IMR-90 (cell line): ENCODE measurements around the gene NDOR1. TPM values are rescaled to one million over a fixed set of nuclear protein-coding genes. Genes with fewer than 3 reads are reported as not detected.

Experiments
- ATAC-seq: fragments of 200-7000 bp; cut with Tn5 transposase; 2 replicates; pipeline ENCODE4 v1.9.1; 2020; ENCODE audit warnings: low read depth, mild to moderate bottlenecking, moderate library complexity
- BruUV-seq: library from RNA; stranded (reverse); fragments of 400-500 nt; replicated peaks from 2 replicates; lab custom pipeline; 2021; lab: Mats Ljungman, UMichigan
- CTCF ChIA-PET: fragments of 300-600 bp; formaldehyde crosslinking; extraction: SDS; loops from one replicate; lab custom pipeline; 2021; ENCODE audit warnings: antibody characterized with exemption; lab: Yijun Ruan, JAX
- POLR2A ChIA-PET: fragments of 300-600 bp; sonication (Branson Sonifier 250); formaldehyde crosslinking; loops from one replicate; lab custom pipeline; 2022; ENCODE audit warnings: antibody characterized with exemption; ENCODE audit not compliant: unreplicated experiment; lab: Charles Lee
- DNase-seq: peaks from one replicate; pipeline ENCODE4 v3.0.0; 2013
- H2AFZ ChIP-seq: replicated peaks from 2 replicates; pipeline ENCODE3; 2013; ENCODE audit warnings: low read length, mild to moderate bottlenecking; ENCODE audit not compliant: poor library complexity
- H2AK5ac ChIP-seq: 2 replicates; pipeline ENCODE4 v1.6.1; 2013; ENCODE audit warnings: low read depth, low read length, inconsistent platforms
- H2AK9ac ChIP-seq: replicated peaks from 2 replicates; pipeline ENCODE3; 2013; ENCODE audit warnings: mild to moderate bottlenecking, low read depth, low read length, moderate library complexity; ENCODE audit not compliant: poor library complexity
- H2BK120ac ChIP-seq: 2 replicates; pipeline ENCODE4 v1.6.1; 2013; ENCODE audit warnings: low read depth, low read length, inconsistent platforms
- H2BK15ac ChIP-seq: 3 replicates; pipeline ENCODE4 v1.6.1; 2013; ENCODE audit warnings: low read depth, low read length, inconsistent platforms
- H2BK20ac ChIP-seq: 2 replicates; pipeline ENCODE4 v1.6.1; 2013; ENCODE audit warnings: low read depth, mild to moderate bottlenecking, inconsistent platforms, low read length, moderate library complexity
- H2BK5ac ChIP-seq: 2 replicates; pipeline ENCODE4 v1.6.1; 2013; ENCODE audit warnings: mild to moderate bottlenecking, low read depth, low read length, inconsistent platforms; ENCODE audit not compliant: poor library complexity, severe bottlenecking
- H3K14ac ChIP-seq: replicated peaks from 2 replicates; pipeline ENCODE4 v1.6.1; 2013; ENCODE audit warnings: low read depth, low read length, inconsistent platforms
- H3K18ac ChIP-seq: 2 replicates; pipeline ENCODE4 v1.6.1; 2013; ENCODE audit warnings: low read depth, low read length, control low read depth
- H3K23ac ChIP-seq: 2 replicates; pipeline ENCODE4 v1.6.1; 2013; ENCODE audit warnings: low read depth, low read length, inconsistent platforms
- H3K27ac ChIP-seq: 2 replicates; pipeline ENCODE4 v1.5.1; 2013; ENCODE audit warnings: mild to moderate bottlenecking, control low read depth, low read length; ENCODE audit not compliant: insufficient read depth
- H3K27me3 ChIP-seq: 2 replicates; pipeline ENCODE4 v1.6.1; 2013; ENCODE audit warnings: low read length; ENCODE audit not compliant: control insufficient read depth, insufficient read depth
- H3K36me3 ChIP-seq: 2 replicates; pipeline ENCODE4 v1.6.1; 2013; ENCODE audit warnings: low read length, mixed read lengths; ENCODE audit not compliant: control insufficient read depth, insufficient read depth
- H3K4ac ChIP-seq: 2 replicates; pipeline ENCODE4 v1.6.1; 2013; ENCODE audit warnings: low read depth, low read length, inconsistent platforms
- H3K4me1 ChIP-seq: 2 replicates; pipeline ENCODE4 v1.6.1; 2013; ENCODE audit warnings: low read length, mixed read lengths; ENCODE audit not compliant: control insufficient read depth, insufficient read depth
- H3K4me2 ChIP-seq: 2 replicates; pipeline ENCODE4 v1.6.1; 2013; ENCODE audit warnings: low read depth, mild to moderate bottlenecking, control low read depth, low read length, moderate library complexity
- H3K4me3 ChIP-seq: 2 replicates; pipeline ENCODE4 v1.5.1; 2013; ENCODE audit warnings: low read depth, mild to moderate bottlenecking, control low read depth, low read length, moderate library complexity; ENCODE audit not compliant: insufficient read depth
- H3K56ac ChIP-seq: 2 replicates; pipeline ENCODE4 v1.6.1; 2013; ENCODE audit warnings: low read length, inconsistent platforms; ENCODE audit not compliant: insufficient read depth; ENCODE audit errors: extremely low read depth
- H3K79me1 ChIP-seq, 2 experiments: 2 replicates each; pipeline ENCODE4 v1.6.1; 2013; ENCODE audit warnings: low read length in 2 of 2, inconsistent platforms in 1 of 2, low read depth in 1 of 2
- H3K9ac ChIP-seq: 2 replicates; pipeline ENCODE4 v1.6.1; 2013; ENCODE audit warnings: low read depth, low read length, control low read depth
- H3K9me1 ChIP-seq: 2 replicates; pipeline ENCODE4 v1.6.1; 2013; ENCODE audit warnings: low read length, inconsistent platforms; ENCODE audit not compliant: insufficient read depth
- H3K9me3 ChIP-seq: 2 replicates; pipeline ENCODE4 v1.6.1; 2013; ENCODE audit warnings: low read length; ENCODE audit not compliant: control insufficient read depth, insufficient read depth
- H4K20me1 ChIP-seq: 2 replicates; pipeline ENCODE4 v1.6.1; 2013; ENCODE audit warnings: low read length, inconsistent platforms; ENCODE audit not compliant: insufficient read depth
- H4K5ac ChIP-seq: 2 replicates; pipeline ENCODE4 v1.6.1; 2013; ENCODE audit warnings: mild to moderate bottlenecking, low read depth, low read length, control low read depth
- H4K8ac ChIP-seq, 2 experiments: 2 replicates each; pipeline ENCODE4 v1.6.1; 2013; ENCODE audit warnings: low read depth in 2 of 2, low read length in 2 of 2, control low read depth in 1 of 2, inconsistent platforms in 1 of 2
- H4K91ac ChIP-seq: 2 replicates; pipeline ENCODE4 v1.6.1; 2013; ENCODE audit warnings: low read depth, low read length, inconsistent platforms; ENCODE audit not compliant: insufficient read depth
- BHLHE40 ChIP-seq: fragments of 150-350 bp; IDR thresholded peaks from 2 replicates; pipeline ENCODE4 v1.6.1; 2016; ENCODE audit warnings: mild to moderate bottlenecking, low read depth, low read length
- CTCF ChIP-seq: conservative IDR thresholded peaks from 2 replicates; pipeline ENCODE4 v1.5.1; 2012; ENCODE audit warnings: mild to moderate bottlenecking, low read depth, low read length, improper control_type of control experiment
- MXI1 ChIP-seq: IDR thresholded peaks from 2 replicates; pipeline ENCODE4 v1.6.1; 2012; ENCODE audit warnings: low read depth, mild to moderate bottlenecking, low read length, moderate library complexity, borderline replicate concordance
- NFE2L2 ChIP-seq: fragments of 150-350 bp; IDR thresholded peaks from 2 replicates; pipeline ENCODE4 v1.6.1; 2016; ENCODE audit warnings: low read depth, mild to moderate bottlenecking, low read length
- POLR2A ChIP-seq: IDR thresholded peaks from 2 replicates; pipeline ENCODE4 v1.6.1; 2012; ENCODE audit warnings: mild to moderate bottlenecking, low read depth, low read length
- WGBS, 2 experiments: methylation state at CpG; one replicate each; pipeline versions ENCODE4 v1.1.5 to v1.1.7; 2013; ENCODE audit warnings: missing lambda C conversion rate in 2 of 2; ENCODE audit not compliant: insufficient read length in 1 of 2; ENCODE audit errors: extremely low coverage in 2 of 2; 5-methylcytosine and 5-hydroxymethylcytosine counted together
- dilution Hi-C: fragments of 300-500 bp; cut with HindIII; formaldehyde crosslinking; loops from one replicate; pipeline ENCODE4 v1.14.3; 2018; ENCODE audit warnings: low sequenced_read_pairs; ENCODE audit not compliant: unreplicated experiment
- in situ Hi-C: fragments of 300-500 bp; cut with MboI; formaldehyde crosslinking; loops from 3 replicates; pipeline ENCODE4 v1.14.3; 2019; ENCODE audit warnings: low sequenced_read_pairs, inconsistent platforms, mixed read lengths
- intact Hi-C: fragments of 100-400 bp; cut with micrococcal nuclease; formaldehyde crosslinking; loops from 2 replicates; pipeline ENCODE4 v1.10.0; 2022
- polyA plus RNA-seq, 3 experiments: library from polyadenylated mRNA; depleted of rRNA; stranded (reverse); fragments of >200 nt; gene quantifications; 2 replicates each; pipeline ENCODE4 v1.2.3, GENCODE V29; 2012; ENCODE audit warnings: low replicate concordance in 1 of 3
- total RNA-seq: library from RNA; depleted of rRNA; stranded (reverse); fragments of >200 nt; gene quantifications from 2 replicates; pipeline ENCODE4 v1.2.3, GENCODE V29; 2012

NDOR1 gene
- total and polyA plus RNA-seq, 2 of the 4 experiments (the other 2 are of a cell fraction), result 0.90 to 10.6 TPM

DNA sequence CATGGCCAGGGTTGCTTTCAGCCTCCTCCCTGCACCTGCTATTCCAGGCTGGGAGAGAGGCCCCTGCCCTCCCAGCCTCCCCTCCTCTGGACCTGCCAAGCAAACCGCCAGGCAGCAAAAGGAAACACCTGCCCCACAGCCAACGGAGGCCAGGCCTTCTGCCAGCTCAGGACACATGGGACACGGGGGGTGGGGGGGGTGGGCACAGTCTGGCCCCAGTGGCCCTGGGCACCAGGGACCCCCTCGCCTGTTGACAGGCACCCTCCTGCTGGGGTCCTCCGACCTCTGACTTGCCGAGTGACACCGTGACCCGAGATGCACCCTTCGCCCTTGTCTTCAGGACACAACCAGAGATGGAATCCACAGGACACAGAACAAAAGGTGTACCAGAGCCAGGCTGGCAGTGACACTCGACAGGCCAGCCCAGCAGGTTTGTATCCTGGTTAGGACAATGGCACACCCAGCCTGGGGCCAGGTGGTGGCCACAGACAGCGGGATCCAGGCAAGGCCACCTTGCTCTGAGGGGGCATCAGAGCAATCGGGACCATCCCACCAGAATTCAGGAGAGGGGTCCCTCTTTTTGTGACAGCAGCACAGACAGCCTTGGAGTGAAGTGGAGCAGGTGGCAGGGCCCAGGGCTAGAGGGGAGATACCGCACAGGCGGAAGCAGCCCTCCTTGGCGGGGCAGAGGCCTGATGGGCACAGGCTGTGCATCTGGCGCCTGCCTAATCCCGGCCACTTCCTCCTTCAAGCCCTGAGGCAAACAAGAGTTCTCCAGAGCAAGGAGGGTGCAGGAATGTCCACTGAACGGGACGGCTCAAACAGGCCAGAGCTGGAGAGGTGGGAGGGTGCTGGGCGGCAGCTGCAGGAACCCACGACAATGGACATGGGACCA is 32.4 kb upstream of the NDOR1 start:
- Histone ChIP-seq H2BK120ac (no peak overlapping the region), H4K20me1 (no peaks in the 10 kb centered on the region), H3K9me1 (no peaks in the 10 kb centered on the region), H3K27ac (no peak overlapping the region), H3K23ac (no peak overlapping the region), H2BK20ac (no peak overlapping the region), H2AK9ac (no peak overlapping the region), H2AFZ (peak overlapping the region; percentile 21), H2BK15ac (no peak overlapping the region), H3K36me3 (peaks cover 5% of the 10 kb centered on the region; the same call in 1 of the 2 replicates), H3K4ac (no peak overlapping the region), H4K8ac (no peak overlapping the region), H3K9ac (no peak overlapping the region), H3K4me1 (peaks cover 4% of the 10 kb centered on the region), H3K79me1 (no peaks in the 10 kb centered on the region), H2AK5ac (no peak overlapping the region), H3K14ac (no peak overlapping the region), H3K56ac (no peak overlapping the region), H3K18ac (no peak overlapping the region), H3K4me2 (no peak overlapping the region), H2BK5ac (no peak overlapping the region), H3K9me3 (no peaks in the 10 kb centered on the region), H4K91ac (no peak overlapping the region), H3K4me3 (no peak overlapping the region), H4K5ac (no peak overlapping the region), H3K27me3 (peaks cover 40% of the 10 kb centered on the region)
- in situ Hi-C loops (no loop called here), dilution Hi-C loops (no loop called here), intact Hi-C loops (no loop called here)
- ATAC-seq, result no peak
- POLR2A ChIA-PET, result no interaction called here
- BruUV-seq, result no TSS peak
- CTCF ChIA-PET, result no interaction called here
- no peak for TF ChIP-seq BHLHE40
- no peak for TF ChIP-seq MXI1
- no peak for TF ChIP-seq NFE2L2
- no peak for TF ChIP-seq POLR2A
- no peak for TF ChIP-seq CTCF
- DNase-seq, result no peak
- WGBS, 2 experiments, result 69% methylated on average over 11 of the region's 21 CpGs; no CpG with 5 or more reads in 1 of the 2 experiments
